Hepatocyte (in vitro differentiated cells): ENCODE results near the gene MYOCOS. TPM values are rescaled to one million over a fixed set of nuclear protein-coding genes. Genes with fewer than 3 reads are reported as not detected.

Experiments used
- DNase-seq: peaks from one replicate; pipeline ENCODE4 v3.0.0-alpha.2; 2016; ENCODE audit warnings: low spot score
- H2AFZ ChIP-seq: fragments of 200-600 bp; sonication (generic); 2 replicates; pipeline ENCODE4 v1.6.0; 2016; ENCODE audit warnings: antibody characterized with exemption, mild to moderate bottlenecking
- H3K27ac ChIP-seq: fragments of 200-600 bp; sonication (generic); 2 replicates; pipeline ENCODE4 v1.5.1; 2016; ENCODE audit warnings: mild to moderate bottlenecking
- H3K27me3 ChIP-seq: fragments of 200-600 bp; sonication (generic); 2 replicates; pipeline ENCODE4 v1.6.1; 2016
- H3K36me3 ChIP-seq: fragments of 200-600 bp; sonication (generic); replicated peaks from 2 replicates; pipeline ENCODE4 v1.5.1; 2016; ENCODE audit warnings: low read depth; ENCODE audit not compliant: insufficient read depth
- H3K4me1 ChIP-seq: fragments of 200-600 bp; sonication (generic); 2 replicates; pipeline ENCODE4 v1.5.1; 2016; ENCODE audit warnings: mild to moderate bottlenecking, moderate library complexity; ENCODE audit not compliant: insufficient read depth
- H3K4me2 ChIP-seq: fragments of 200-600 bp; sonication (generic); 2 replicates; pipeline ENCODE4 v1.6.0; 2016
- H3K4me3 ChIP-seq: fragments of 200-600 bp; sonication (generic); 2 replicates; pipeline ENCODE4 v1.5.1; 2016; ENCODE audit warnings: mild to moderate bottlenecking
- H3K79me2 ChIP-seq: fragments of 200-600 bp; sonication (generic); 2 replicates; pipeline ENCODE4 v1.6.0; 2017; ENCODE audit warnings: mild to moderate bottlenecking
- H3K9me2 ChIP-seq: fragments of 200-600 bp; sonication (generic); replicated peaks from 2 replicates; pipeline ENCODE4 v1.6.0; 2017; ENCODE audit warnings: mild to moderate bottlenecking; ENCODE audit not compliant: insufficient read depth
- H3K9me3 ChIP-seq: fragments of 200-600 bp; sonication (generic); 2 replicates; pipeline ENCODE4 v1.5.1; 2016; ENCODE audit warnings: low read depth, mild to moderate bottlenecking
- H4K20me1 ChIP-seq: fragments of 200-600 bp; sonication (generic); 2 replicates; pipeline ENCODE4 v1.6.0; 2016; ENCODE audit warnings: mild to moderate bottlenecking; ENCODE audit not compliant: insufficient read depth, poor library complexity, severe bottlenecking
- CTCF ChIP-seq: fragments of 200-600 bp; sonication (generic); IDR thresholded peaks from 2 replicates; pipeline ENCODE4 v1.5.1; 2016; ENCODE audit warnings: antibody characterized with exemption, mild to moderate bottlenecking; ENCODE audit not compliant: poor library complexity
- EZH2 ChIP-seq: fragments of 200-600 bp; sonication (generic); IDR thresholded peaks from 2 replicates; pipeline ENCODE4 v1.6.1; 2016; ENCODE audit warnings: antibody characterized with exemption, mild to moderate bottlenecking, borderline replicate concordance
- EZH2phosphoT487 ChIP-seq: fragments of 200-600 bp; sonication (generic); IDR thresholded peaks from one replicate; pipeline ENCODE4 v1.6.1; 2018; ENCODE audit warnings: antibody characterized with exemption, mild to moderate bottlenecking, low read depth, moderate library complexity; ENCODE audit not compliant: unreplicated experiment, severe bottlenecking
- WGBS: methylation state at CpG from one replicate; pipeline ENCODE4 v1.1.6; 2016; ENCODE audit warnings: low lambda C conversion rate; ENCODE audit errors: missing lambda C conversion rate; 5-methylcytosine and 5-hydroxymethylcytosine counted together
- polyA plus RNA-seq: library from polyadenylated mRNA; unstranded; fragments of >200 nt; fragmentation: Nextera tagmentation; extraction: Ambion mirVana; gene quantifications from 2 replicates; pipeline ENCODE4 v1.2.1, GENCODE V29; 2016
- total RNA-seq: library from RNA; depleted of rRNA; stranded (reverse); fragments of >200 nt; gene quantifications from 2 replicates; pipeline ENCODE4 v1.2.3, GENCODE V29; 2014

The MYOCOS gene
- total and polyA plus RNA-seq, 2 experiments from 2014 or later: not detected

- no peak overlapping the region for H2AFZ ChIP-seq
- no peak overlapping the region for H3K27ac ChIP-seq
- TF ChIP-seq CTCF (no peak), EZH2phosphoT487 (no peak), EZH2 (no peak)
- no peaks in the 10 kb centered on the region for H3K9me3 ChIP-seq
- H3K27me3 ChIP-seq: no peaks in the 10 kb centered on the region
- DNase-seq: no peak
- no peak overlapping the region for H3K4me3 ChIP-seq
- no peak overlapping the region for H3K4me2 ChIP-seq
- H3K4me1 ChIP-seq: no peaks in the 10 kb centered on the region
- H4K20me1 ChIP-seq: no peaks in the 10 kb centered on the region
- no peaks in the 10 kb centered on the region for H3K36me3 ChIP-seq
- no peaks in the 10 kb centered on the region for H3K9me2 ChIP-seq
- no peaks in the 10 kb centered on the region for H3K79me2 ChIP-seq
Measured at GRCh38 chr1:171664976-171665375, 42.9 kb downstream of the MYOCOS start.

- TF ChIP-seq EZH2: no peak
- no peak for TF ChIP-seq EZH2phosphoT487
- no peak for TF ChIP-seq CTCF
- 81% methylated on average over 4 of the region's 4 CpGs for WGBS
- H3K27ac ChIP-seq: no peak overlapping the region
Measured at GRCh38 chr1:171666114-171666769, 44.2 kb downstream of the MYOCOS start.

GRCh38 chr1:171668372-171668771 lies 46.3 kb downstream of the MYOCOS start:
- Histone ChIP-seq H3K9me2 (no peaks in the 10 kb centered on the region), H3K27ac (no peak overlapping the region), H3K4me1 (no peaks in the 10 kb centered on the region), H3K27me3 (no peaks in the 10 kb centered on the region), H4K20me1 (no peaks in the 10 kb centered on the region), H3K79me2 (no peaks in the 10 kb centered on the region), H3K4me3 (no peak overlapping the region), H3K4me2 (no peak overlapping the region), H2AFZ (no peak overlapping the region), H3K9me3 (no peaks in the 10 kb centered on the region), H3K36me3 (no peaks in the 10 kb centered on the region)
- no peak for DNase-seq
- WGBS: 94% methylated on average over 5 of the region's 5 CpGs
- TF ChIP-seq EZH2: no peak
- TF ChIP-seq EZH2phosphoT487: no peak
- TF ChIP-seq CTCF: no peak

More at GRCh38 chr1:171666114-171666769, 44.2 kb downstream of the MYOCOS start:
- H3K9me3 ChIP-seq: no peaks in the 10 kb centered on the region
- H3K9me2 ChIP-seq: no peaks in the 10 kb centered on the region
- no peaks in the 10 kb centered on the region for H4K20me1 ChIP-seq
- DNase-seq: no peak
- no peak overlapping the region for H2AFZ ChIP-seq
- no peak overlapping the region for H3K4me3 ChIP-seq
- no peaks in the 10 kb centered on the region for H3K4me1 ChIP-seq
- no peaks in the 10 kb centered on the region for H3K79me2 ChIP-seq
- H3K27me3 ChIP-seq: no peaks in the 10 kb centered on the region
- no peaks in the 10 kb centered on the region for H3K36me3 ChIP-seq
- no peak overlapping the region for H3K4me2 ChIP-seq
